Spleen (tissue), 7 donors: ENCODE data around the gene CADPS2.

Source experiments
- POLR2A ChIP-seq, 3 donors: fragments of 450-650 bp; IDR thresholded peaks; one replicate each; pipeline ENCODE4 v1.5.1; 2017; ENCODE audit warnings: antibody characterized with exemption in 3 of 3, mild to moderate bottlenecking in 1 of 3
- POLR2AphosphoS5 ChIP-seq, 3 donors: sonication (generic); formaldehyde crosslinking; IDR thresholded peaks; one replicate each; pipeline ENCODE4 v1.5.1; 2017; ENCODE audit warnings: antibody characterized with exemption in 3 of 3
- TF ChIP-seq, protein P1 (sequence below), 11 experiments: fragments of 200-600 bp in 7 of 11; fragments of 450-650 bp in 4 of 11; sonication (generic) in 4 of 11; IDR thresholded peaks in 8 of 11; conservative IDR thresholded peaks in 3 of 11; 1 replicate in 7 of 11; 2 replicates in 4 of 11; pipeline versions ENCODE4 v1.4.0 to v1.8.0; 2016 to 2021; ENCODE audit warnings: antibody characterized with exemption in 11 of 11, inconsistent platforms in 4 of 11, mild to moderate bottlenecking in 1 of 11
- donor health status: DM: no; HTN: no; CAD: no; lungs with moderate emphysema.
- donor health status: DM: no; HTN: no; CAD: no.
- donor health status: DM: no; HTN: no; CAD: no.

DNA sequence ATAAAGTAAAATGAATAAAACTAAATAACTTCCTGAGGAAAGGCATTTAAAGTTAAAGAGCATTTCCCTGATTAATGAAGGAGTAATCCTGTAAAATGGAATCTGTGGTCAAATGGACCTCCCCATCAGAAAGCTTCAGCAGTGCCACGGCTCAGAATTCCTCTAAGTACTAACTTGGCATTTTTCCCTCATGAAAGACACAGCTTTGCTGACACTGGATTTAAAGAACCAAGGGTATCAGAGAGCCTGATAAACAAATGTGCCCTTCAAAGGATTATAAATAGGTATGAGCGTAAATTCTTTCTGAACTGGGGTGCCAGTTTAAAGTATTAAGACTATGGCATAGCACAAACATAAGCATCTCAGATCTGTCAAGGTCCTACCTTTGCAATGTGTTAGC is 159.4 kb downstream of the CADPS2 start:
- TF ChIP-seq POLR2A (IDR thresholded peaks at IDR 0.05) (no peak), POLR2AphosphoS5 (IDR thresholded peaks at IDR 0.05) (no peak)
- TF ChIP-seq, protein P1, sequence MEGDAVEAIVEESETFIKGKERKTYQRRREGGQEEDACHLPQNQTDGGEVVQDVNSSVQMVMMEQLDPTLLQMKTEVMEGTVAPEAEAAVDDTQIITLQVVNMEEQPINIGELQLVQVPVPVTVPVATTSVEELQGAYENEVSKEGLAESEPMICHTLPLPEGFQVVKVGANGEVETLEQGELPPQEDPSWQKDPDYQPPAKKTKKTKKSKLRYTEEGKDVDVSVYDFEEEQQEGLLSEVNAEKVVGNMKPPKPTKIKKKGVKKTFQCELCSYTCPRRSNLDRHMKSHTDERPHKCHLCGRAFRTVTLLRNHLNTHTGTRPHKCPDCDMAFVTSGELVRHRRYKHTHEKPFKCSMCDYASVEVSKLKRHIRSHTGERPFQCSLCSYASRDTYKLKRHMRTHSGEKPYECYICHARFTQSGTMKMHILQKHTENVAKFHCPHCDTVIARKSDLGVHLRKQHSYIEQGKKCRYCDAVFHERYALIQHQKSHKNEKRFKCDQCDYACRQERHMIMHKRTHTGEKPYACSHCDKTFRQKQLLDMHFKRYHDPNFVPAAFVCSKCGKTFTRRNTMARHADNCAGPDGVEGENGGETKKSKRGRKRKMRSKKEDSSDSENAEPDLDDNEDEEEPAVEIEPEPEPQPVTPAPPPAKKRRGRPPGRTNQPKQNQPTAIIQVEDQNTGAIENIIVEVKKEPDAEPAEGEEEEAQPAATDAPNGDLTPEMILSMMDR (IDR thresholded peaks at IDR 0.05 in 8 of 11, conservative IDR thresholded peaks at IDR 0.05 in 3 of 11): no peak
